Transverse colon (tissue), 3 donors: ENCODE data around the gene DRC3.

Source experiments
- CTCF ChIP-seq, 5 experiments: fragments of 200-600 bp in 3 of 5; fragments of 450-650 bp in 2 of 5; sonication (generic) in 3 of 5; IDR thresholded peaks; 1 replicate in 2 of 5; 2 replicates in 3 of 5; pipeline ENCODE4 v1.5.1; 2016 to 2017; ENCODE audit warnings: antibody characterized with exemption in 5 of 5, inconsistent platforms in 3 of 5, mild to moderate bottlenecking in 2 of 5, moderate library complexity in 1 of 5
- EP300 ChIP-seq: sonication (generic); formaldehyde crosslinking; IDR thresholded peaks from one replicate; pipeline ENCODE4 v1.6.1; 2017; ENCODE audit warnings: antibody characterized with exemption, low read depth

GRCh38 chr17:17950806-17951205 lies 21.9 kb upstream of the DRC3 start:
- TF ChIP-seq CTCF (IDR thresholded peaks at IDR 0.05) (no peak), EP300 (no peak)
